ENCODE measurements around the gene KCNQ2.

The KCNQ2 gene

GRCh38 chr20:63501818-63502670 is 29.6 kb upstream of the KCNQ2 start:
- DNase-seq = peak; percentile 74 to 80

- DNase-seq = no peak
Observed at GRCh38 chr20:63500902-63501817, 28.7 kb upstream of the KCNQ2 start.

GRCh38 chr20:63500151-63500901 is 27.9 kb upstream of the KCNQ2 start:
- DNase-seq = no peak

- no peak for DNase-seq
Observed at GRCh38 chr20:63499338-63499969, 27.0 kb upstream of the KCNQ2 start.

- DNase-seq = no peak
Observed at GRCh38 chr20:63498960-63499337, 26.5 kb upstream of the KCNQ2 start, which contains the start of gene EEF1A2. TSS of gene EEF1A2 (minus strand) at chr20:63499083. CDS start at chr20:63497763, 1,320 bp downstream.

- DNase-seq = no peak
Observed at GRCh38 chr20:63497946-63498935, 25.8 kb upstream of the KCNQ2 start.

GRCh38 chr20:63497138-63497945 is 24.9 kb upstream of the KCNQ2 start:
- no peak for DNase-seq

- DNase-seq = no peak
Observed at GRCh38 chr20:63496596-63497120, 24.2 kb upstream of the KCNQ2 start.

GRCh38 chr20:63495741-63496595 is 23.5 kb upstream of the KCNQ2 start:
- no peak for DNase-seq

GRCh38 chr20:63495167-63495720 is 22.8 kb upstream of the KCNQ2 start:
- no peak for DNase-seq

- DNase-seq = no peak
Observed at GRCh38 chr20:63494420-63495166, 22.1 kb upstream of the KCNQ2 start.

GRCh38 chr20:63494084-63494419 is 21.6 kb upstream of the KCNQ2 start:
- no peak for DNase-seq

- DNase-seq = no peak
Observed at GRCh38 chr20:63493563-63494020, 21.1 kb upstream of the KCNQ2 start.

- DNase-seq = no peak
Observed at GRCh38 chr20:63492982-63493381, 20.5 kb upstream of the KCNQ2 start.

- DNase-seq = no peak
Observed at GRCh38 chr20:63492518-63492917, 20.1 kb upstream of the KCNQ2 start.

GRCh38 chr20:63491635-63492230 is 19.3 kb upstream of the KCNQ2 start:
- no peak for DNase-seq

GRCh38 chr20:63491078-63491477 is 18.6 kb upstream of the KCNQ2 start:
- no peak for DNase-seq
